Measurements from ENCODE around the gene GATAD2A.
"Not testable (repeated sequence)": the region's sequence is repeated elsewhere in the genome, so short reads cannot be mapped to it uniquely, and the experiment has no call there.

Gene GATAD2A

DNA sequence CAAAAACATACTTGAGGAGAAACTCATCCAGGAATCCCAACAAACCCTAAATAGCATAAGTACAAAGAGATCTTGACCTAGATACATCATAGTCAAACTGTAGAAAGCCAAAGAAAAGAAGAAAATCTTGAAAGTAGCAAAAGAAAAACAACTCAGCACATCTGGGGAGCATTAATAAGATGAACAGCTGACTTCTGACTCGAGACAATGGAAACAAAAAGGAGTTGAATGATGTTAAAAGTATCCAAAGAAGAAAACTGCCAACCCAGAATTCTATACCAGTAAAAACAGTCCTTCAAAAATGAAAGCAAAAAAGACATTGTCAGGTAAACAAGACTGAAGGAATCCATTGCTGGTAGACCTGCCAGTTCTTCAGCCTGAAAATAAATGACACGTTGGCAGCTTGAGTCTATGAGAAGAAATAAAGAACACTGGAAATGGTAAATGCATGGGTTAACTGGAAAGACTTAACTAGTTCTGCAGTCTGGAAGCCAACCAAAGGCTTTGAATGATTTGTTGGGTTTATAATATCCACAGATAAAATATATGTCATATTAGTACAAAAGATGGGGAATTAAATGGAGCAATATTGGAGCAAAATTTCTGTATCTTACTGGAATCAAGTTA, 63.1 kb downstream of the GATAD2A start:
- DNase-seq (ENCODE audit: low spot score), result no peak

DNA sequence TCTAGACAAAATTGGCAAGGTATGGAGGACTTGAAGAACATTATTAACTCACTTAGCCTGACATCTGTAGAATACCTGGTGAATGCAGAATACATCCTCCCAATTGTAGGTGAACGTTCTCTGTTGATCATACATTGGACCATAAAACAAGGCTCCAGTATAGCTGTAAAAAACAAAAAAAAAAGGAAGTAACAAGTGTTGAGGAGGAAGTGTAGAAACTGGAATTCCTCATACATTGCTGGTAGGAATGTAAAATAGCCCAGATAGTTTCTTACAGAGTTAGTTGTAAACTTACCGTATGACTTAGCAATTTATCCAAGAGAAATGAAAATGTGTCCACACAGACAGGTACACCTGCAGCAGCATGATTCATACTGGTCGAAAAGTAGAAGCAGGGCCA, 65.1 kb downstream of the GATAD2A start:
- no peak for DNase-seq (ENCODE audit: low spot score)

DNA sequence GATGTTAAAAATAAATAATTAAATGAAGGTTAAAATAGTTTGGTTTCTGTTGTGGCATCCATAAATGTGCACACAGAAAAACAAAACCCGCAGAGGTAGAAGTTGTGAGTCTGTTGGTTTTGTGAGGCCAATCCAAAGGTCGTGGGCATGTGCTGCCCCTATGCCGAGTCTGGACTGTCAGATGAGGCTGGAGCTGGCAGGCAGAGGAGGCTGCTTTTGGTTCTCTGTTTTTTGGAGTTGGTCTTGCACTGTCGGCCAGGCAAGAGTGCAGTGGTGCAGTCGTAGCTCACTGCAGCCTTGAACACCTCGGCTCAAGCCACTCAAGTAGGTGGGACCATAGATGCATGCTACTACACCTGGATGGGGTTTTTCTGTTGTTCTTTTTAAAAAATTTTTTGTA, 66.2 kb downstream of the GATAD2A start:
- no peak for DNase-seq (ENCODE audit: low spot score)

DNA sequence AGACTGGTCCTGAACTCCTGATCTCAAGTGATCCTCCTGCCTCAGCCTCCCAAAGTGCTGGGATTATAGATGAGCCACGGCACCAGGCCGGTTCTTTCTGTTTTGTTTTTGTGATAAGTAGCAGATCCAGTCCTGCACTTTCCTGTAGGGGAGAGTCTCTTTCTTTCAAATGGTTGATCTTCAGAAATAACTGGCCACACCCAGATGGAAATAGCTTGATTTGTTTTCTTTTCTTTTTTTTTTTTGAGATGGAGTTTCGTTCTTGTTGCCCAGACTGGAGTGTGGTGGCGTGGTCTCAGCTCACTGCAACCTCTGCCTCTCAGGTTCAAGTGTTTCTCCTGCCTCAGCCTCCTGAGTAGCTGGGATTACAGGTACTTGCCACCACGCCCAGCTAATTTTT, 66.6 kb downstream of the GATAD2A start:
- not testable (repeated sequence) for DNase-seq (ENCODE audit: low spot score)

DNA sequence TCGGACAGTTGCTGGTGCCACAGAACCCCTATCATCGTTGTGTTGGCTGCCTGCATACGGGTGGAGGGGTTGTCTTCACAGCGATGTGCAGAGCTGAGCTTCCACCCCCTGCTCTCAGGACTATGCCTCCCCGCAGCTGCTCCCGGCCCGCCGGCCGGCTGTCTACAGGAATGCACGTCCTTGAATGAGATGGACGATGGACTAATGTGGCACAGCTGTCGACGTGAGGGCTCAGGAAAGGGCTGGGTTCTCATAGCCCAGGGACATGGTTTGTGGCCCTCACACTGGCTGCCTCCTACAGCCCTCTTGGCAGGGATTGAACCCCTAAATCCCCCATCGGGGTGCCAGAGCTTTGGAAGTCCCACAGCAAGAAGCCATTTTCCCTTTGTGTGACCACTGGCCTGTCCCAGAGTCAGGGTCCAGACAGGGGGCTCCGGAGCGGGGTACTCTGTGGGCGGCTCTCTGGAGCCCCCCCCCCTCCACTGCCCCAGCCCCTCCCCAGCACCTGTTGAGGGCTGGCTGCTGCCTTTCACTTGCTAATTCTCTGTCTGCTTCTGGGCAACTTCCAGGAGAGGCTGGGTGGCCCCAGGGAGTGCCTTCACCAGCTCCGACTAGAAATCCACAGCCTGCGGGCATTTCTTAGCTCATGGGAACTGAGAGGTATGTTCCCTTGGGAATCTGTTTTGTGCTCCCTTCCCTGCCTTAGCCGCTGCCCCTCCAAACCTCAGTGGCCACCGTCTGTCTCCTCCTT, 69.7 kb downstream of the GATAD2A start:
- DNase-seq (ENCODE audit: low spot score), result no peak

DNA sequence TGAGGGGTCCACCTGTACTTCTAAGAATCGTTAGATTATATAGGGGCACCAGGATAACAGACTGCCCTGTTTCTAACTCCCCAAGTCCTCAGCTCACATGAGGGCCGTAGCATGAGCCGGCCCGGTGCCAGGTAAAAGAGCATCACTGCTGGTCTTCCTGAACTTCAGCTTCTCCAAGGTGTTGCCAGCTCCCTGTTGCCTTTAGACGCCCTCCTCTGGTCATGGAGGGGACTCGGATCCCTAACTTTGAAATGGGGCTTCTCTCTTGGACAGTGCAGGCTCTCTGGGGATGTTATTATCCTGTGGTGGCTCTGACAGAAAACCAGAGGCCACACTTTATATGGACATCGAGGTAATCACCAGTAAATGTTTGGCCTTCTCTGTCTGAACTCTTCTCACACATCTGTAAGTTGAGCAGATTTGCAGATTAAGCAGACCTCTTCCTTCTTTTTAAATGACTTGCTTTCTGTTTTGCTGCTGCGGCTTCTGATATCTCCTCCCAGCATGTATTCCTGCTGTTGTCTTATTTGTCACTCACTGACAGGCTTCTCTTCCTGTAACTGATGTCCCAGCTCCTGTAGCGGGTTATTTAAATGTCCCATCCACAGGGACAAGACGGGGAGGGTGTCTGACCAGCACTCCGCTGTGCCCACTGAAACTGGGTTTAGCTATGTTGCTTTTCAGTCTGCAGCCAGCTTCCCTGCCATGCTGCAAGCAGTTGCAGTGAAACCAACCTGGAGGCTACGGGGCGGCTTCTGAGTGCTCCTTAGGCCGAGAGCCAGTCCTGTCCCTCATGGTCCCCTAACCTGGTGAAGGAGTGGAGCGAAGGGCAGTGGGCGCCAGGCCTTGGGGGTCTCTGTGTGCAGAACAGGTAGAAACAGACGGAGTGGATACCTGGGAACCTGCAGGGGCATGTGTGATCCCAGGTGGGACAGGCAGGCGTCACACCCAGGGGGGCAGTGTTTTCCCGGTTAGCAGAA, 70.7 kb downstream of the GATAD2A start:
- no peak for DNase-seq (ENCODE audit: low spot score)

DNA sequence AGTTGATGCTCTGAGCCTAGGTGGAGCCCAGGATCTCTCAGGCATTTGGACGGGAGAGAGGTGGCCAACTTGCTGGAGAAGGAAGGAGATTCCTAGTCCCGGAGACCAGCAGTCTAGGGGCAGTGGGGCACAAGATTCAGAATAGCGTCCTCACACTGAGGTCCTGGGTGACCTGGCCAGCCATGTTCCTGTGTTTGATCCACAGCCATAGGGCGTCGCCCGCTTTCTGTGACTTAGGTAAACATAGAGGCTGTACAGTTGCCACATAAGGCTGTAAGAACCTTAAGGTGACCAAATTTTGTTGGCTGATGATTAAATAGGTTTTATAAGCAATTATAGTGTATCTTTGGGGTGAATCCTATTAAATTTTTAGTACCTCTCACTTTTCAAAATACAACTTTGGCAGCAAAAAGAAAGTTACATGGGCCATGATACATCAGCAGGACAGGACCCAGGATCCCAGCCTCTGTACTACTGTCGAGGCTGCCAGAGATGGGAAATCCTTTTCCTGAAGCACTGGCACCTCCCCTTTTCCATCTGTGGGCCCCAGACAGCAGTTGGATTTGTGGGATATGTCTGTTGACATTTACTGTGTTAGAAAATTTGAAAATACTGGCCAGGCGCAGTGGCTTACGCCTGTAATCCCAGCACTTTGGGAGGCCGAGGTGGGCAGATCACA, 72.4 kb downstream of the GATAD2A start:
- DNase-seq (ENCODE audit: low spot score), result no peak

DNA sequence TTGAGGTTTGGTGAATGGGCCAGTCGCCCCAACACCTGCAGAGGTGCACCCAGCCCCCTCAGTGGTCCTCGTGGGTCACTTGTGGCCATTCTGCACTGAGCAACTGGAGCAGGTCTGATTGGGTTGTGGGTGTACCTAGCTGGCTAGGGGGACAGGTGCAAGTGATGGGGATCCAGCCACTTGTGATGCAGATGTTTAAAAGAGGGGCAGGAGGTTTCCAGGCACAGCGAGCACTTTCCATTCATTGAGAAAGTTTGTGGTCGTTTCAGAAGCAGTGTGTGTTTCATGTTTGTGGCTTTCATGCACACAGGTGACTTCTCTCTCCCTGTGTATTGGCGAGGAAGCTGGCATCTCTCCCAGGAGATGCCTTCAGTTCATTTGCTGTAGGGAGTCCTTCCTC, 75.2 kb downstream of the GATAD2A start:
- no peak for DNase-seq (ENCODE audit: low spot score)

DNA sequence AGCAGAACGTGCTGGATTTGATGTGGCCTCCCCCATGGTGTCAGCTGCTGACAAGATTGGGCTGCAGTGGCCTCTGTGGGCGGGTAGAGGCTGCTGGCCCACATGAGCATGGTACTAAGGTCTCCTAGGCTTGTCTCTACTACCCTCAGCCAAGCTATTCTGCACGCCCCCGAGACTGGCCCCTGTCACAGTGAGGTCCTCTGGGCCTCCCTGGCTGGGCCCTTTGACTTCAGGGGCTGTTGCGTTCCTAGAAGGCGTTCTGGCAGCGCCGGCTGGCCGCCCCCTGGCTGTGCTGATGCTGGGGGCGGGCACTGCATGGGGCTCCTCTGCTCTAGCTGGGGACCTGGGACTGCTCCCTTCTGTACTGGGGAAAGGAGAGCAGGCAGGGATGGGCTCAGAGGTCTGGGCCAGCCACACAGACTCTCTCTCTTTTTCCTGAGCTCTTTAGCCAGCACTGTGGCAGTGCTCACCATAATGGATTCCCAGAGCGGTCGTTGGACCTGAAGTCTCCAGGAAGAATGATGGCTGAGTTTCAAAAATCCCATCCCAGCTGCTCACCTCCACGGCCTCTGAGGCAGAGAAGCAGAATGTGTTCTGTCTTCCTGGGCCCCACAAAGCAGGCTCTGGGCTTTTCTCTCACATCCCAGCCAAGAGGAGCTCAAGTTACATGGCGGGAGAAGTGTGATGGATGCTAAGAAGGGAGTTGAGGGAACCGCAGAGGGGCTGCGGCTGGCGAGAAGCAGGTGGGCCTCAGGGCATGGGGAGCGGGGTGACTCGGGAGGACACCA, 77.5 kb downstream of the GATAD2A start:
- no peak for DNase-seq (ENCODE audit: low spot score)

DNA sequence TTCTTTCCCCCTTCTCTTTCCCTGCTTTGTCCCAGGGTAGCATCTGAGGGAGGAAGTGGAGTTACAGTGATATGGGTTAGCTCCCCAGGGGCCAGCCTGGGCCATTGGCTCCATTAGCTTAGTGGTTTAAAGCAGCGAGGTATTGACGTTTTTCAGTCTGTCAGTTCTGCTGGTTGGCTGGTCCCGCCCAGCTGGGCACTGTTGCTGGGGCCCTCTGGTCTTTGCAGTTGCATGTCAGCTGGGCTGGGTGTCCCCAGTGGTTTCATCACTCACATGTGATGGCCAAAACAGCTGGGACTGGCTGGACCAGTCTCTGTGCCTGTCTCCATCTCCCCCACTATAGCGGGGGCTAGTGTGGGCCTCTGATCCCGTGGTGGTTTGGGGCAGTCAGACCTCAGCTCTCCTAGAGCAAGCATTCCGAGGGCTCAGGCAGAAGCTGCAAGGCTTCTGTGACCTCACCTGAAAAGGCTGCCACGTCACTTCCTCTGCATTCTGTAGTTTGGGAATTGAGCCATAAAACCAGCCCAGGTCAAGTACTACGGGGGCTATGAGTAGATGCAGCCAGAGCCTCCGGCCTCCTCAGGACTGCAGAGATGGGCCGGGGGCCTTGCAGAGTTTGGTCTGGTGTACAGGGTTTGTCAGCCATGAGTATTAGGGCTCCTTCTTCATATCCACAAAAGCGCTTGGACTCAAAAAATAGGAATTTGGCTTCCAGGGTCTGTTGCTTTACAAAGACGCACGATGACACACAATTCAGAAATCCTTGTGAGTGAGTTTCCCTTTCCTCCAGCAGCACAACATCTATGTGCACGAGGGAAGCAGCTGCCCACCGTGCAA, 79.9 kb downstream of the GATAD2A start:
- DNase-seq (ENCODE audit: low spot score), result no peak

DNA sequence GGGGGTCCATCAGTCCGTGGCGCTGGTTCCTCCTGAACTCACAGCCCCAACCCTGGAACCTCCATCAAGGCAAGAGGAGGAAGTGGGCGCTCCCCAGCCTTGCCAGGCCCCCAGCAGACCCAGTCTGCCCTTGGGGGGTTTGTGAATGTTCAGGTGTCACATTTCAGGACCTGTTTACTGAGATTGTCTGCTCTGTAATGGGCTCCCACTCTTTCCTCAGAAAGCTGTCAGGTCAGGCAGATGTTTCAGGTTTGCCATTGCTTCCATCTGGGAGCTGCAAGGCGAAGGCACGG, 80.5 kb downstream of the GATAD2A start:
- DNase-seq (ENCODE audit: low spot score), result no peak

DNA sequence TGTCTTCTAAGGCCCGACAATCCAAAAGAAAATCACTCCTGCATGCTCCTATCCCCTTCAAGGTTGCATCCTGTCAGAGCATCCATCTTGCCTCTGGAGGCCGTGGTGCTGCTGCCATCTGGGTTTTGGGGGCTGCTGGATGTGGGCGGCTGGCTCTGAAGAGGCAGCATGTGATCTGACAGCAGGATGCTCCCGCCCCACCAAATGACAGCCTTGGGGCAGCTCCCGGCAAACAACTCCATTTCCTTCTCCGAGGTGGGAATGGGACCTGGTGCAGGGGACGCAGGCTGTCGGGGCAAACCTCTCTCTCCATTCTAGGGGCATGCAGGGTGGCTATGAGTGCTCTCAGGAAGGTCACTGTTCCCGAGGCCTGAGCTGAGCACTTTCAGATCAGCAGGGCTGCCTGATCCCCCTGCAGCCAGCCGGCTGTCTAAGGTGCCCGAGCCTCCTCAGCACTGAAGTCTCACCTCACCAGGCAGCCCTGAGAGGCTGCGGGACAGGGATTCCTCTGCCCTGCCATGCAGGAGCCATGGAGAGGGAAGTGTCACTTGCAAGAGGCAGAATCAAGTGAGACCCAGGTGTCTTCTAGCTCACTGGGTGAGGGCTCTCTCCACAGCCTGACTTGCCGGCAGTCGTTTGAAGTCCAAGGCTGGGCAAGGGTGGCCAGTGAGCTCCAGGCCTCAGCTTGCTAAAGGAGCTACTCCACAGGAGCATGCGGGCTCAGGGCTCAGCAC, 81.0 kb downstream of the GATAD2A start:
- no peak for DNase-seq (ENCODE audit: low spot score)

DNA sequence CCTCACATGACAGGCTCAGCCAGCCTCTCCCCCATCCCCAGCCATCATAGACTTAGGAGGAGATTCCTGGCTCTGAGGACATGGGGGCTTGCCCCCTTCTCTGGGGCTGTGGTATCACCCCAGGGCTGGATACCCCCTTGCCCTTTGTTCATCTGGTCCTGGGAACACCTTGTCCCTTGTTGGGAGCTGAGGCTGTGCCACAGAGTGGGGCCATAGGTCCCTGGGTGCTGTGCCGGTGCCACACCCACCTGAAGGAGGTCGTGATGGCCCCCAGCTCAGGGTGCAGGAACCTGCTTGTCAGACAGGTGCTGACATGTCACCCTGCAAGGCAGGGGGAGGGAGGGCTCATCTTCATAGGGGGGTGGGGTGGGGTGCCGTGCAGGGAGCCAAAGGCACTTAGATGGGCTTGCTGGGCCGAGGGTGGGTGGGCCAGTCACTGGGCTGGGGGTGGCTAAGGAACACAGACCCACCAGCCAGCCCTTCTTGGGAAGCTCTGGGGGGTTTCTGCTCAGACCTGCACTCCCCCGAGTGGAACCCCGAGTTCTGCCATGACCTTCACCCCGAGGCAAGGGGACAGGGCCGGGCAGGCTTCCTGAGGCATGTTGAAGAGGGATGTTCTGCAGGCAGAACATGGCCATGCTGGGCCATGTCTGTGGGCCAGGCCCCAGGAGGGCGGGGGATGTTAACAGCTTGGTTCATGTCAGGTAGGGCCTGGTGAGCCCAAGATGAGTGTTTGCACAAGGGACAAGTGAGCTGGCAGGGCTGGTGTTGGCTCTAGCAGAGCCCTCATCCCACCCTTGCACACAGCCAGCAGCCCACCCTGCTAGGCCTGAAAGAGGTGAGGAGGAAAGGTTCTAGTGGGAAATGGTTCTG, 81.8 kb downstream of the GATAD2A start:
- DNase-seq (ENCODE audit: low spot score), result no peak

DNA sequence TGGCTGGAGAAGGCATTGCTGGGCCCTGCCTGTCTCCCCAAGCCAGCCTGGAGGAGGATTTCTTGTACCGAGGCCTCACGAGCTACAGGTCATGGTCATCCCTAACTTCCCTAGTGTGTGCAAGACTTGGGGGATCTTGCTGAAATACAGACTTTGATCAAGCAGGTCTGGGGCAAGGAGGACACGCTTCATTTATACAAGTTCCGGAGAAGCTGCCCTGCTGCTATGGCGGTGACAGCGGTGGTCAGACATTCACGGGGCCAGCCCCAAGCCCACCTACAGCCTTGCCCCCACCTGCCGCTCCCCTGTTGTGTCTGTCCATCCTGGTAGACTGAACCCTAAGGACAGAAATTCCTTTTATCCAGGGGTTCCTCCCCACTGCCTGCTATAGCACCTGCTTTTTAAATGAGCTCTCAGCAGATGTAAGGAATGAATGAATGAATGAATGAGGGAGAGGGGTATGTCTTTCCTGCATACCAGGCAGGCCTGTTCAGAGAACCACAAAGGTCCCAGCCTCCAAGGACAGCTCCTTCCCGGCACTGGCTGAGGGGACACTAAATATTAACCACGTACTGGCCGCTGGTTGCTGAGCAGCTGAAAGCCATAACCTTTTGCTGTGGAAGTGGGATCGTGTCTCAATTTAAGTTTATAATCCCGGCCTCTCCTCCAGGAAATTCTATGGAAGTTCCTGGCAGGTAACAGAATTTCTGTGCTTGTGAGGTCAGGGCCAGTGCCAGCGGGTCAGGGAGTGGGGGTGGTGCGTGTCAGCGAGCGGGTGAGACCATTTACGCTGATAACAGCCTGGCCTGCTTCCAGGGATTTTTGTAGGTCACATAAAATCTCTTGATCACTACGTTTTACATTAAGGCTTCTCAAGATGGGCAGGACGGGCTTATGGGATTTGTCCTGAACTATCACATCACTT, 82.7 kb downstream of the GATAD2A start:
- no peak for DNase-seq (ENCODE audit: low spot score)

DNA sequence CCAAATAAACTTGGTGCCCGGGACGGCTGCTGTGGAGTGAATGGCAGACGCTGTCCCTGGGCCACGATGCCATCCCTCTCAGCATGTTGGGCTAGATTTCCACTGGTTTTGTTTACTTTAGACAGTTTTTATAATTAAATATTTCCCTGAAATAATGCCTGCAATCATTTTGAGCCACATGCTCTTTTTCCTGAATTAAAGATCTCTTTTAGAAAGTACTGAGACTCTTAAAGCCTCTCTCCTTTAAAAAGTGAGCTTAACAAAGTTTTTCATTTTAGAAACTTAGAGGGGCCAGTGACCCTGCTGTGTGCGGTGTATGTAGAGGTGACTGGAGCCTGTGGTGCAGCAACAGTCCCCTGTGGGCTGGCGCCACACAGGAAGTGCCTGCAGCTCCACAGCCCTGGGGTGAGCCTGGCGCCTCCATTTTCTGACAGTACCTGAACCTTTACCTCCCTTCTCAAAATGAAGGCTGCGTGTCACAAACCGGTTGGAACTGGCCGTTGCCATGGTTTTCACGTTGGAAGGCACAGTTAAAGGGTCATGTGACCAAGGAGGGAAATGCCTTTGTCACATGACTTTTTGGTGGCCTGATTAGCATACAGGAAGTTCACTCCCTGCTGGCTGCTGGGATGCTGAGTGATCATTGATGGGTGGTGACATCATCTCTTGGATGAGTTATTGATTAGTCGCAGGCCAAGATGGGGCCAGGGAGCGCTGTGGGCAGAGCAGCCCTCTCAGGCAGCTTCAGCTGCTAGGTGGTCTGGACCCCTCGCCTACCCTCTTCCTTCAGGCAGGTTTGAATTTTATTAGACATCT, 83.6 kb downstream of the GATAD2A start:
- DNase-seq (ENCODE audit: low spot score), result peak; percentile 82

DNA sequence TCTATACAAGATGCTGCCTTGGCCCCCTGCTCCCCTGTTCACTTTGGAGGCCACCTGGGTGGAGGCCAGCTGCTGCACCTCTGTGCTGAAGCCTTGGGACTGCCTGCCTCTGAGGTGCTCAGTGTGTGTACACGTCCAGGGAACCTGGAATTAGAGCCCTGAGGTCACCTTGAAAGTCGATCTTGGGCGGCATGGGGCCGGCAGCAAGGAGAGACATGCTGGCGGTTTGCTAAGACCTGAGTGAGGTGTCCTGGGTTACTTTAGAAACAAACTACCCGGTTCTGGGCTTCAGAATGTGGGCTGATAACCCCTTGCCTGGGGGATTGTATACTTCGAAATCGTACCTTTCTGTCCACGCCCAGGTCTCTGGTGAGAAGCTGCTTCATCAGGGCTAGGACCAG, 84.3 kb downstream of the GATAD2A start:
- DNase-seq (ENCODE audit: low spot score), result no peak

All from ecto neural progenitor cell (in vitro differentiated cells).